ENCODE data around the gene DNASE1.

DNA sequence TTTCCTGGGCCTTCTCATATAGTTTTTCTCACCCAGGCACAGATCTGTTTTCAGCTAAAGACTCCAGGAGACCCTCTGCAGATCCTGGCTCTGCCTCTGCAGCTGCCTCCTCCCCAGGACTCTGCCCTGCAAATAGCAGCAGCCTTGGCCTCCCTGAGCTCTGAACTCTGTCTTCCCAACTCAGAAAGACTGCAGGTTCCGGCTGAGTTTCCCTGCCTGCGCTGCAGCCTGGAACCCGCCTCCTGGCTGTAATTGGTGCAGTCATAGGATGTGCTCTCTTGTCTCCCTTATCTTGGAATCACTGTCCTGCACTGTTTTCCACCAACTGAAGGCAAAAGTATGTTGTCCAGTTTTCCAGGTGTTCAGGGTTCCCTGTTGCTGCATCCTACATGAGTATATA is 14.3 kb upstream of the DNASE1 start:
- TF ChIP-seq POLR2A (IDR thresholded peaks at IDR 0.05) (peak in 1 of 2 donors; percentile 18), CTCF (IDR thresholded peaks at IDR 0.05) (peak in 1 of 6 experiments; percentile 17)
